ENCODE measurements around the gene RAB26.

DNA sequence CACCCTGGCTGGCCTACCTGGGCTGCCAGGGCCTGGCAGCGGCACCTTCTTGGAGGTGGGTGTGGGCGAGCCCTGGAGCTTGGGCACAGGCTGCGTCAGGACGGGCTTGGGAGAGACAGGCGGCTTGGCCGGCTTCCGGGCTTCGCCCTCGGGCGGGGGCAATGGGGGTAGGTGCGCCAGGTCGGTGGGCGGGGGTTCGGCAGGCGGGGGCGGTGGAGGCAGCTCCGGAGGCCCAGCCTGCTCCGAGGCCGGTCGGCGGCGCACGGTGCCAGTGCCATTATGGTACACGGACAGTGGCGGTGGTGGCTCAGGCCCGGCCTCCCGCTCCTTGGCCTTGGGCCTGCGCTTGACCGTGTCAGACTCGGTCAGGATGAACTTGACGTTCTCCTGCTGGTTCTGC, 31.2 kb downstream of the RAB26 start:
- TF ChIP-seq EZH2 (IDR thresholded peaks at IDR 0.05; ENCODE audit: insufficient read depth, poor library complexity, severe bottlenecking) (no peak), EZH2phosphoT487 (IDR thresholded peaks at IDR 0.05; ENCODE audit: insufficient read depth, low read depth) (no peak)
